Mammary epithelial cell (primary cell): ENCODE data around the gene OR13C9.

ENCODE experiments used
- EZH2 ChIP-seq: IDR thresholded peaks from 2 replicates; pipeline ENCODE4 v1.6.1; 2012; ENCODE audit warnings: low read length, inconsistent platforms, borderline replicate concordance
- TF ChIP-seq, protein P1 (sequence below), 2 donors: IDR thresholded peaks in 1 of 2; conservative IDR thresholded peaks in 1 of 2; 2 replicates each; pipeline ENCODE4 v1.5.1; 2011 to 2012; ENCODE audit warnings: inconsistent platforms in 2 of 2, low read length in 2 of 2, mild to moderate bottlenecking in 2 of 2, control low read depth in 1 of 2, low read depth in 1 of 2; ENCODE audit not compliant: insufficient read depth in 1 of 2; ENCODE audit errors: extremely low read depth in 1 of 2

DNA sequence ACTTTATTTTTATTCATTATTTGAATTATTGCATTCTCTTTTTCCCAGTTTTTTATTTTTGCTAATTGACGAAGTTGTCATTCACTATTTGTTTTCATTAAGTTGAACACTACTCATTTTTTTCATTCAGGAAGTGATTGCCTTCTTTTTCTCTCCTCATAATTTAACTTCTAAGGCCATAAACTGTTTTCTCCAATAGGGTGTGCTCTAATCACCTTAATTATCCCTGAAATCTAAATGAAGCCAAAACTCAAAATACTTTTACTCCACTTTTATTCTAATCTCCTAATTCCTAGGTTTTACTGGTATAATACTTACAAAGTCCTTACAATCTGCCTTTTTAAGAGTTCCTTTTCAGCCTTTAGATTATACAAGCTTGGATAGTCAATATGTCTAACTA is 9.7 kb downstream of the OR13C9 start:
- no peak for TF ChIP-seq EZH2
- TF ChIP-seq, protein P1, sequence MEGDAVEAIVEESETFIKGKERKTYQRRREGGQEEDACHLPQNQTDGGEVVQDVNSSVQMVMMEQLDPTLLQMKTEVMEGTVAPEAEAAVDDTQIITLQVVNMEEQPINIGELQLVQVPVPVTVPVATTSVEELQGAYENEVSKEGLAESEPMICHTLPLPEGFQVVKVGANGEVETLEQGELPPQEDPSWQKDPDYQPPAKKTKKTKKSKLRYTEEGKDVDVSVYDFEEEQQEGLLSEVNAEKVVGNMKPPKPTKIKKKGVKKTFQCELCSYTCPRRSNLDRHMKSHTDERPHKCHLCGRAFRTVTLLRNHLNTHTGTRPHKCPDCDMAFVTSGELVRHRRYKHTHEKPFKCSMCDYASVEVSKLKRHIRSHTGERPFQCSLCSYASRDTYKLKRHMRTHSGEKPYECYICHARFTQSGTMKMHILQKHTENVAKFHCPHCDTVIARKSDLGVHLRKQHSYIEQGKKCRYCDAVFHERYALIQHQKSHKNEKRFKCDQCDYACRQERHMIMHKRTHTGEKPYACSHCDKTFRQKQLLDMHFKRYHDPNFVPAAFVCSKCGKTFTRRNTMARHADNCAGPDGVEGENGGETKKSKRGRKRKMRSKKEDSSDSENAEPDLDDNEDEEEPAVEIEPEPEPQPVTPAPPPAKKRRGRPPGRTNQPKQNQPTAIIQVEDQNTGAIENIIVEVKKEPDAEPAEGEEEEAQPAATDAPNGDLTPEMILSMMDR (conservative IDR thresholded peaks at IDR 0.05 in 1 of 2, IDR thresholded peaks at IDR 0.05 in 1 of 2; ENCODE audit: extremely low read depth in 1 of 2, insufficient read depth in 1 of 2, low read depth in 1 of 2, low read length in 2 of 2), result peak; percentile 23 to 39
